PC-3 (cell line): ENCODE data around the gene VTI1A. TPM values are rescaled to one million over a fixed set of nuclear protein-coding genes. Genes with fewer than 3 reads are reported as not detected.

Experiments
- ATAC-seq: fragments of 200-7000 bp; cut with Tn5 transposase; 2 replicates; pipeline ENCODE4 v1.9.1; 2020; ENCODE audit warnings: mild to moderate bottlenecking, moderate library complexity
- BruUV-seq: library from RNA; stranded (reverse); fragments of 400-500 nt; replicated peaks from 2 replicates; lab custom pipeline; 2021; lab: Mats Ljungman, UMichigan
- CTCF ChIA-PET: fragments of 300-600 bp; sonication (Branson Sonifier 250); formaldehyde crosslinking; loops from one replicate; lab custom pipeline; 2022; ENCODE audit warnings: antibody characterized with exemption; lab: Charles Lee
- POLR2A ChIA-PET: fragments of 300-600 bp; sonication (Branson Sonifier 250); formaldehyde crosslinking; loops from one replicate; lab custom pipeline; 2022; ENCODE audit warnings: antibody characterized with exemption; ENCODE audit not compliant: unreplicated experiment; lab: Charles Lee
- DNase-seq: peaks from one replicate; pipeline ENCODE4 v3.0.0-alpha.2; 2015
- H2AFZ ChIP-seq: fragments of 300-600 bp; sonication (generic); 2 replicates; pipeline ENCODE4 v1.6.0; 2016; ENCODE audit warnings: antibody characterized with exemption, low read length
- H3F3A ChIP-seq: fragments of 300-600 bp; sonication (generic); one replicate; pipeline ENCODE4 v1.6.0; 2017; ENCODE audit warnings: antibody characterized with exemption, low read length, control low read depth, mild to moderate bottlenecking; ENCODE audit not compliant: unreplicated experiment
- H3K27ac ChIP-seq: fragments of 300-600 bp; sonication (generic); 2 replicates; pipeline ENCODE4 v1.5.1; 2016; ENCODE audit warnings: mild to moderate bottlenecking, low read length
- H3K27me3 ChIP-seq: fragments of 300-600 bp; sonication (generic); 2 replicates; pipeline ENCODE4 v1.6.1; 2016; ENCODE audit warnings: low read length, mixed read lengths
- H3K36me3 ChIP-seq: fragments of 300-600 bp; sonication (generic); 2 replicates; pipeline ENCODE4 v1.6.1; 2016; ENCODE audit warnings: low read depth, mixed run types, low read length, mixed read lengths
- H3K4me1 ChIP-seq: fragments of 300-600 bp; sonication (generic); 2 replicates; pipeline ENCODE4 v1.5.1; 2016; ENCODE audit warnings: low read length; ENCODE audit not compliant: insufficient read depth
- H3K4me2 ChIP-seq: fragments of 300-600 bp; sonication (generic); 2 replicates; pipeline ENCODE4 v1.6.0; 2016; ENCODE audit warnings: low read length
- H3K4me3 ChIP-seq: fragments of 300-600 bp; sonication (generic); 2 replicates; pipeline ENCODE4 v1.5.1; 2016; ENCODE audit warnings: mild to moderate bottlenecking, low read length, mixed read lengths
- H3K79me2 ChIP-seq: fragments of 300-600 bp; sonication (generic); 2 replicates; pipeline ENCODE4 v1.6.1; 2017; ENCODE audit warnings: low read length, mixed read lengths
- H3K9ac ChIP-seq: fragments of 300-600 bp; sonication (generic); 2 replicates; pipeline ENCODE4 v1.6.0; 2016; ENCODE audit warnings: mild to moderate bottlenecking, low read length
- H3K9me2 ChIP-seq: fragments of 300-600 bp; sonication (generic); replicated peaks from 2 replicates; pipeline ENCODE4 v1.6.1; 2016; ENCODE audit warnings: mixed run types, low read length, mixed read lengths
- H3K9me3 ChIP-seq: fragments of 300-600 bp; sonication (generic); 2 replicates; pipeline ENCODE4 v1.6.1; 2016; ENCODE audit warnings: low read length, mixed read lengths
- H4K20me1 ChIP-seq: fragments of 300-600 bp; sonication (generic); 2 replicates; pipeline ENCODE4 v1.6.1; 2016; ENCODE audit warnings: low read length, mixed read lengths
- EZH2 ChIP-seq: fragments of 300-600 bp; sonication (generic); IDR thresholded peaks from one replicate; pipeline ENCODE4 v1.6.1; 2017; ENCODE audit warnings: antibody characterized with exemption, mild to moderate bottlenecking, low read length; ENCODE audit not compliant: unreplicated experiment
- EZH2phosphoT487 ChIP-seq: fragments of 300-600 bp; sonication (generic); IDR thresholded peaks from 2 replicates; pipeline ENCODE4 v1.6.1; 2018; ENCODE audit warnings: mild to moderate bottlenecking, antibody characterized with exemption, low read length, borderline replicate concordance
- intact Hi-C: fragments of 100-400 bp; cut with micrococcal nuclease; formaldehyde crosslinking; loops from 2 replicates; pipeline ENCODE4 v1.9.0; 2023
- total RNA-seq: library from RNA; depleted of rRNA; stranded (reverse); fragments of >200 nt; gene quantifications from 2 replicates; pipeline ENCODE4 v1.2.3, GENCODE V29; 2014
- TF ChIP-seq, protein P1 (sequence below): fragments of 300-600 bp; sonication (generic); conservative IDR thresholded peaks from 2 replicates; pipeline ENCODE4 v1.5.1; 2017; ENCODE audit warnings: antibody characterized with exemption, low read depth, mild to moderate bottlenecking, low read length

The VTI1A gene
- total RNA-seq, 1 experiment from 2014 or later = 18.1 TPM

DNA sequence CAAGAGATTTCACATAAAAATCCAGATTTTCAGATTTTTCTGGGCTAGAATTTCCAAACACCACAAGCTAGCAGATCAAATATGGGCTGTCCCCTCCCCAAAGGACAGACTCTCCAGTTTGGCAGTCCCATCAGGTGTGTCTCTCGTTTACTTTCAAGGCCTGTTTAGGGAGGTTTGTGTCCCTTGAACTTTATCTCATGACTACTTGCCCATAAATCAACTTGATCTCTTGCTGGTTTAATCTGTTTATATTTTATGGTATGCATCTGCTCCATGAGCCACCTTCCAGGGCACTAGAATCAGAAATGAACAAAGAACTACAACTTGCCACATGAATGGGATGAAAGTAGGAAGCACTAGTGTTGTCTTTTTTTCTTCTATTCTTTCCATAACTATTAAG, 5.5 kb upstream of the VTI1A start:
- Histone ChIP-seq H3K9ac (no peak overlapping the region), H4K20me1 (no peaks in the 10 kb centered on the region), H3K4me2 (no peak overlapping the region), H3K4me1 (peaks cover 7% of the 10 kb centered on the region), H3K27me3 (no peaks in the 10 kb centered on the region), H3K4me3 (no peak overlapping the region), H3F3A (no peaks in the 10 kb centered on the region), H3K79me2 (peaks cover 22% of the 10 kb centered on the region), H3K36me3 (peaks cover 22% of the 10 kb centered on the region), H2AFZ (no peak overlapping the region), H3K9me2 (no peaks in the 10 kb centered on the region), H3K27ac (no peak overlapping the region), H3K9me3 (no peaks in the 10 kb centered on the region)
- BruUV-seq = no TSS peak
- ChIA-PET CTCF (no interaction called here), POLR2A (no interaction called here)
- intact Hi-C loops = no loop called here
- no peak for DNase-seq
- ATAC-seq = no peak
- TF ChIP-seq, protein P1, sequence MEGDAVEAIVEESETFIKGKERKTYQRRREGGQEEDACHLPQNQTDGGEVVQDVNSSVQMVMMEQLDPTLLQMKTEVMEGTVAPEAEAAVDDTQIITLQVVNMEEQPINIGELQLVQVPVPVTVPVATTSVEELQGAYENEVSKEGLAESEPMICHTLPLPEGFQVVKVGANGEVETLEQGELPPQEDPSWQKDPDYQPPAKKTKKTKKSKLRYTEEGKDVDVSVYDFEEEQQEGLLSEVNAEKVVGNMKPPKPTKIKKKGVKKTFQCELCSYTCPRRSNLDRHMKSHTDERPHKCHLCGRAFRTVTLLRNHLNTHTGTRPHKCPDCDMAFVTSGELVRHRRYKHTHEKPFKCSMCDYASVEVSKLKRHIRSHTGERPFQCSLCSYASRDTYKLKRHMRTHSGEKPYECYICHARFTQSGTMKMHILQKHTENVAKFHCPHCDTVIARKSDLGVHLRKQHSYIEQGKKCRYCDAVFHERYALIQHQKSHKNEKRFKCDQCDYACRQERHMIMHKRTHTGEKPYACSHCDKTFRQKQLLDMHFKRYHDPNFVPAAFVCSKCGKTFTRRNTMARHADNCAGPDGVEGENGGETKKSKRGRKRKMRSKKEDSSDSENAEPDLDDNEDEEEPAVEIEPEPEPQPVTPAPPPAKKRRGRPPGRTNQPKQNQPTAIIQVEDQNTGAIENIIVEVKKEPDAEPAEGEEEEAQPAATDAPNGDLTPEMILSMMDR = no peak
- TF ChIP-seq EZH2 = no peak
- no peak for TF ChIP-seq EZH2phosphoT487

DNA sequence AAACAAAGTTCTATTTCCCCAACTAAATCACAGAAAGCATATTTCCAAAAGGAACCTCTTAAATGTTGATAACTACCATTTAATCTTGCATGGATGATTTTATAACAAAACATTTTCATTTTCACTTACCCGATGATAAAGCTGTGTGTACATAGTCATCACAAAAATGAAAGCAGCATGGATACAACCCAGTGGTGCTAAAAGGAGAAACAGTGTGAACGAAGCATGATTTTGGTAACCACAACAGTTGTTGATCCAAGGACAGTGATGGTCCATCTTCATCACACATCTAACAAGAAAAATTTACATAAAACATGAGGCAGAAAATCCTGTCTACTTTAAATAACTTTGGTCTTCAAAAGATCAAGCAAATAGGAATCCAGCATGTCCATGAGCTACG, 5.0 kb upstream of the VTI1A start:
- intact Hi-C loops = no loop called here
- Histone ChIP-seq H3K9ac (no peak overlapping the region), H3F3A (no peaks in the 10 kb centered on the region), H3K4me1 (peaks cover 7% of the 10 kb centered on the region), H2AFZ (no peak overlapping the region), H3K27me3 (no peaks in the 10 kb centered on the region), H3K79me2 (peaks cover 24% of the 10 kb centered on the region), H4K20me1 (no peaks in the 10 kb centered on the region), H3K4me2 (no peak overlapping the region), H3K4me3 (no peak overlapping the region), H3K27ac (no peak overlapping the region), H3K36me3 (peaks cover 22% of the 10 kb centered on the region), H3K9me2 (no peaks in the 10 kb centered on the region), H3K9me3 (no peaks in the 10 kb centered on the region)
- no peak for ATAC-seq
- ChIA-PET CTCF (no interaction called here), POLR2A (no interaction called here)
- no peak for DNase-seq
- TF ChIP-seq EZH2phosphoT487 (no peak), EZH2 (no peak)
- TF ChIP-seq, protein P1 = no peak
- BruUV-seq = no TSS peak

DNA sequence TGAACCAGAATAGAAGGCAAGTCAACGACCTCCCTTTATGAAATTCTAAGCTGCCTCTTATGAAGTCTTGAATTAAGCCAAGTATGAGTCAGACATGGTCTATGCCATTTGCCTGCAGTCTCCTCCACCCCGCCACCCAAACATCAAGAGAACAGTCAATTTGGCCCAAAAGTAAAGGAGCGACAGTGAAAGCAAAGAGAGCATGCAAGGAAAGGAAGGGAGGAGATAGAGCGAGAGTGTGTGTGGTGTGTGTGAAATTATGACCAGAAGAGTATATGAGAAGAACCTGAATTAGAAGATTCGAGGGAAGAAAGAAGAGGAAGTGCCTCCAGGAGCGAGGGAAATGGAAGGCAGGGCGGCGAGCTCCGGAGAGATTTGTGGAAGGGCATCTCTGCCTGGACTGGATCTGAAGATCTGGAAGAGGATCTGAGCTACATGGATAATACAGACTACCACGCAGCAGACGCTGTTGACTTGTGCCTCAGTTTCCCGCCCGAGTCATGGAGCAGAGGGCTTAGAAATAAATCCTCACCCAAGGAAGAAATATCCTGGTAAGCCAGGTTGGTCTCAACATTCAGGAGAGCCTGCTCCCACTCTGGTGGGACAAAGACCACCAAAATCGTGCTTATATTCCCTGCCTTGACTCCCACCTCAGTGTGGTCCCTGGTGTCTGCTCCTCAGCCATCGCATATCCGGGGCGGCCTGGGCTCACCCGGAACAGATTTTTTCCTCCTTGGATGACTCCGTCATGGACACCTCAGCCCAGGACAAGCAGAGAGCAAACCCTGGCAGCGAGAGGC, 760 bp upstream of the VTI1A start:
- no peaks in the 10 kb centered on the region for H4K20me1 ChIP-seq
- H3K4me3 ChIP-seq = peak overlapping the region; percentile 98
- TF ChIP-seq, protein P1 = no peak
- TF ChIP-seq EZH2 (no peak), EZH2phosphoT487 (no peak)
- POLR2A ChIA-PET = no interaction called here
- peak overlapping the region; percentile 93 for H3K9ac ChIP-seq
- no peaks in the 10 kb centered on the region for H3K9me2 ChIP-seq
- peaks cover 51% of the 10 kb centered on the region for H3K79me2 ChIP-seq
- intact Hi-C loops = no loop called here
- H3F3A ChIP-seq = no peaks in the 10 kb centered on the region
- BruUV-seq = TSS peak; percentile 45
- H3K27me3 ChIP-seq = no peaks in the 10 kb centered on the region
- H2AFZ ChIP-seq = peak overlapping the region; percentile 93
- DNase-seq (no peak), ATAC-seq (peak; percentile 37; the same call in 1 of the 2 replicates)
- peak overlapping the region; percentile 95 for H3K4me2 ChIP-seq
- peak overlapping the region; percentile 71 for H3K27ac ChIP-seq
- H3K9me3 ChIP-seq = no peaks in the 10 kb centered on the region
- H3K36me3 ChIP-seq = peaks cover 20% of the 10 kb centered on the region
- H3K4me1 ChIP-seq = peaks cover 11% of the 10 kb centered on the region
- CTCF ChIA-PET = interaction anchor here (0.6 kb wide), 1 partner anchor 27 kb away, joined by 3 read pairs; no protein-coding TSS in a partner anchor
